H9 (cell line): ENCODE measurements around the gene CXCL6. TPM values are rescaled to one million over a fixed set of nuclear protein-coding genes. Genes with fewer than 3 reads are reported as not detected.

Experiments used
- DNase-seq: peaks from one replicate; pipeline ENCODE4 v3.0.0-alpha.2; 2017
- H2AFZ ChIP-seq: one replicate; pipeline ENCODE4 v1.6.1; 2013; ENCODE audit warnings: mild to moderate bottlenecking, low read length, control low read depth, moderate library complexity
- H2AK5ac ChIP-seq: 2 replicates; pipeline ENCODE4 v1.6.1; 2013; ENCODE audit warnings: low read length, control low read depth, mixed read lengths; ENCODE audit not compliant: insufficient read length
- H2BK120ac ChIP-seq: one replicate; pipeline ENCODE4 v1.6.1; 2013; ENCODE audit warnings: low read depth, mild to moderate bottlenecking, low read length, control low read depth, inconsistent platforms; ENCODE audit not compliant: poor library complexity, severe bottlenecking
- H2BK12ac ChIP-seq: 2 replicates; pipeline ENCODE4 v1.6.1; 2013; ENCODE audit warnings: low read length, control low read depth, mixed read lengths, low read depth; ENCODE audit not compliant: insufficient read length
- H2BK15ac ChIP-seq: 2 replicates; pipeline ENCODE4 v1.6.1; 2013; ENCODE audit warnings: low read depth, low read length, control low read depth
- H2BK20ac ChIP-seq: one replicate; pipeline ENCODE4 v1.6.1; 2013; ENCODE audit warnings: low read depth, mild to moderate bottlenecking, low read length, control low read depth, inconsistent platforms; ENCODE audit not compliant: poor library complexity, severe bottlenecking
- H2BK5ac ChIP-seq: 2 replicates; pipeline ENCODE4 v1.6.1; 2013; ENCODE audit warnings: low read length, control low read depth, mixed read lengths; ENCODE audit not compliant: insufficient read length
- H3K14ac ChIP-seq: 2 replicates; pipeline ENCODE4 v1.6.1; 2013; ENCODE audit warnings: low read length, control low read depth; ENCODE audit not compliant: insufficient read depth
- H3K18ac ChIP-seq: 2 replicates; pipeline ENCODE4 v1.6.1; 2013; ENCODE audit warnings: low read depth, mild to moderate bottlenecking, mixed read lengths, low read length, control low read depth; ENCODE audit not compliant: insufficient read length
- H3K23ac ChIP-seq: 2 replicates; pipeline ENCODE4 v1.6.1; 2013; ENCODE audit warnings: low read length, control low read depth, mixed read lengths, low read depth; ENCODE audit not compliant: insufficient read length
- H3K23me2 ChIP-seq: 2 replicates; pipeline ENCODE4 v1.6.1; 2013; ENCODE audit warnings: low read depth, mild to moderate bottlenecking, mixed read lengths, low read length, control low read depth; ENCODE audit not compliant: insufficient read length, poor library complexity, severe bottlenecking
- H3K27ac ChIP-seq: 2 replicates; pipeline ENCODE4 v1.5.1; 2013; ENCODE audit warnings: low read length, control low read depth, mixed read lengths, low read depth; ENCODE audit not compliant: insufficient read length
- H3K27me3 ChIP-seq: 2 replicates; pipeline ENCODE4 v1.6.1; 2013; ENCODE audit warnings: low read length, control low read depth, inconsistent platforms; ENCODE audit not compliant: insufficient read depth
- H3K4ac ChIP-seq: 2 replicates; pipeline ENCODE4 v1.6.1; 2013; ENCODE audit warnings: low read depth, mild to moderate bottlenecking, control low read depth, inconsistent platforms, low read length, moderate library complexity
- H3K4me1 ChIP-seq: 2 replicates; pipeline ENCODE4 v1.6.1; 2013; ENCODE audit warnings: low read length, control low read depth, inconsistent platforms; ENCODE audit not compliant: insufficient read depth
- H3K4me2 ChIP-seq: 2 replicates; pipeline ENCODE4 v1.6.1; 2013; ENCODE audit warnings: low read length, control low read depth, mixed read lengths; ENCODE audit not compliant: insufficient read length, insufficient read depth
- H3K56ac ChIP-seq: 2 replicates; pipeline ENCODE4 v1.6.1; 2013; ENCODE audit warnings: low read depth, mild to moderate bottlenecking, mixed read lengths, low read length, control low read depth; ENCODE audit not compliant: insufficient read length
- H3K79me1 ChIP-seq: 2 replicates; pipeline ENCODE4 v1.6.1; 2013; ENCODE audit warnings: low read depth, mild to moderate bottlenecking, moderate library complexity, low read length, control low read depth, inconsistent platforms; ENCODE audit not compliant: insufficient read depth, poor library complexity, severe bottlenecking
- H3K79me2 ChIP-seq: 2 replicates; pipeline ENCODE4 v1.6.1; 2013; ENCODE audit warnings: low read length, control low read depth, inconsistent platforms; ENCODE audit not compliant: insufficient read depth
- H3K9ac ChIP-seq: 2 replicates; pipeline ENCODE4 v1.6.1; 2013; ENCODE audit warnings: low read length, control low read depth, mixed read lengths; ENCODE audit not compliant: insufficient read length; ENCODE audit errors: extremely low read depth
- H3K9me3 ChIP-seq: one replicate; pipeline ENCODE4 v1.6.1; 2013; ENCODE audit warnings: low read depth, low read length, inconsistent platforms; ENCODE audit not compliant: control insufficient read depth
- H3T11ph ChIP-seq: one replicate; pipeline ENCODE4 v1.6.1; 2013; ENCODE audit warnings: mild to moderate bottlenecking, low read length, control low read depth, inconsistent platforms
- H4K20me1 ChIP-seq: one replicate; pipeline ENCODE4 v1.6.1; 2013; ENCODE audit not compliant: control insufficient read depth, insufficient read length, insufficient read depth
- H4K5ac ChIP-seq: 2 replicates; pipeline ENCODE4 v1.6.1; 2013; ENCODE audit warnings: low read depth, mild to moderate bottlenecking, mixed read lengths, low read length, control low read depth; ENCODE audit not compliant: insufficient read length
- H4K8ac ChIP-seq: replicated peaks from 2 replicates; pipeline ENCODE4 v1.6.1; 2013; ENCODE audit warnings: low read length, control low read depth, mixed read lengths, low read depth; ENCODE audit not compliant: insufficient read length
- H4K91ac ChIP-seq: 2 replicates; pipeline ENCODE4 v1.6.1; 2013; ENCODE audit warnings: low read depth, mild to moderate bottlenecking, moderate library complexity, mixed read lengths, low read length, control low read depth; ENCODE audit not compliant: insufficient read length
- H3K27ac Mint-ChIP-seq, 3 experiments: 2 replicates in 2 of 3; 3 replicates in 1 of 3; pipeline ENCODE4 v1.8.0; 2020 to 2021; ENCODE audit warnings: mixed read lengths in 3 of 3, mild to moderate bottlenecking in 1 of 3, moderate library complexity in 1 of 3
- H3K27me3 Mint-ChIP-seq: 2 replicates; pipeline ENCODE4 v1.8.0; 2021; ENCODE audit warnings: low read depth, mild to moderate bottlenecking, moderate library complexity, mixed read lengths
- H3K36me3 Mint-ChIP-seq, 3 experiments: 2 replicates in 2 of 3; 3 replicates in 1 of 3; pipeline ENCODE4 v1.8.0; 2020 to 2021; ENCODE audit warnings: low read depth in 3 of 3, mixed read lengths in 3 of 3; ENCODE audit not compliant: insufficient read depth in 1 of 3
- H3K4me1 Mint-ChIP-seq, 2 experiments: 2 replicates each; pipeline ENCODE4 v1.8.0; 2020; ENCODE audit warnings: mixed read lengths in 2 of 2
- H3K4me3 Mint-ChIP-seq, 2 experiments: 2 replicates in 1 of 2; 3 replicates in 1 of 2; pipeline ENCODE4 v1.8.0; 2020 to 2021; ENCODE audit warnings: mild to moderate bottlenecking in 2 of 2, mixed read lengths in 2 of 2, moderate library complexity in 1 of 2
- H3K9me3 Mint-ChIP-seq, 2 experiments: 2 replicates in 1 of 2; 3 replicates in 1 of 2; pipeline ENCODE4 v1.8.0; 2020; ENCODE audit warnings: mild to moderate bottlenecking in 2 of 2, mixed read lengths in 2 of 2, moderate library complexity in 1 of 2
- WGBS: extraction: QIAGEN DNeasy Blood & Tissue Kit; methylation state at CpG from one replicate; pipeline ENCODE4 v1.1.7; 2013; ENCODE audit warnings: missing lambda C conversion rate, low lambda C conversion rate, mixed read lengths; ENCODE audit not compliant: insufficient read length; ENCODE audit errors: extremely low coverage; 5-methylcytosine and 5-hydroxymethylcytosine counted together
- total RNA-seq: library from RNA; stranded (reverse); gene quantifications from 2 replicates; pipeline ENCODE4 v1.2.1, GENCODE V29; 2021
- TF ChIP-seq, protein P1 (sequence below): fragments of 200-600 bp; sonication (generic); conservative IDR thresholded peaks from 3 replicates; pipeline ENCODE4 v1.8.0; 2021; ENCODE audit warnings: antibody characterized with exemption, mild to moderate bottlenecking

The CXCL6 gene
- total RNA-seq, 1 experiment from 2014 or later, result 0.85 TPM

DNA sequence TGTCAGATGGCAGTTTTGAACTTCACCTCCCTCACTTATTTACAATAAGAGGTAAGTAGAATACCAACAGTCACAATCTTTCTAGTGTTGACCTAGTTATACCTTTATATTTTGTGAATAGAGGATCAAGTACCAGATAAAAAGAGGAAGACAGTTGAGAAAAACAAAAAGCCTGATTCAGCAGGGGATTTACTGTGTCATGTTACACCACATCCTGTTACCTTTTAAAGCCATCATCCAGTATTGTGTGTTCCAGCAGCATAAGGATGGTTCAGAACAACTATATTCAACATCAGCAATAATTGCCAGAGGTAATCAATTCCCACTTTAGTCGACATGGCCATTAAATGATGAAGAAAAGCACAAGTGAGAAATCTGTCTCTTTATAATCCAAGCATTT, 21.3 kb upstream of the CXCL6 start:
- Histone ChIP-seq H3K4me1 (peaks cover 5% of the 10 kb centered on the region; the same call in 1 of the 2 replicates), H3K27ac (no peak overlapping the region), H2AK5ac (no peak overlapping the region), H2BK15ac (no peak overlapping the region), H4K8ac (no peak overlapping the region), H2BK120ac (no peak overlapping the region), H4K5ac (no peak overlapping the region), H3T11ph (no peak overlapping the region), H3K14ac (no peak overlapping the region), H3K27me3 (no peaks in the 10 kb centered on the region), H3K9me3 (no peaks in the 10 kb centered on the region), H3K79me1 (no peaks in the 10 kb centered on the region), H3K18ac (no peak overlapping the region), H4K20me1 (no peaks in the 10 kb centered on the region), H3K4ac (no peak overlapping the region), H2BK20ac (no peak overlapping the region), H2BK5ac (no peak overlapping the region), H4K91ac (no peak overlapping the region), H2BK12ac (no peak overlapping the region), H3K9ac (no peak overlapping the region), H3K79me2 (no peaks in the 10 kb centered on the region), H2AFZ (no peak overlapping the region), H3K23ac (no peak overlapping the region), H3K23me2 (no peaks in the 10 kb centered on the region), H3K4me2 (no peak overlapping the region), H3K56ac (no peak overlapping the region)
- Mint-ChIP-seq H3K36me3 (no peaks in the 10 kb centered on the region; a peak in 1 of 7 replicates), H3K4me3 (no peak overlapping the region), H3K4me1 (peaks cover 14 to 15% of the 10 kb centered on the region in 2 experiments), H3K9me3 (no peaks in the 10 kb centered on the region), H3K27ac (no peak overlapping the region), H3K27me3 (no peaks in the 10 kb centered on the region)
- TF ChIP-seq, protein P1, sequence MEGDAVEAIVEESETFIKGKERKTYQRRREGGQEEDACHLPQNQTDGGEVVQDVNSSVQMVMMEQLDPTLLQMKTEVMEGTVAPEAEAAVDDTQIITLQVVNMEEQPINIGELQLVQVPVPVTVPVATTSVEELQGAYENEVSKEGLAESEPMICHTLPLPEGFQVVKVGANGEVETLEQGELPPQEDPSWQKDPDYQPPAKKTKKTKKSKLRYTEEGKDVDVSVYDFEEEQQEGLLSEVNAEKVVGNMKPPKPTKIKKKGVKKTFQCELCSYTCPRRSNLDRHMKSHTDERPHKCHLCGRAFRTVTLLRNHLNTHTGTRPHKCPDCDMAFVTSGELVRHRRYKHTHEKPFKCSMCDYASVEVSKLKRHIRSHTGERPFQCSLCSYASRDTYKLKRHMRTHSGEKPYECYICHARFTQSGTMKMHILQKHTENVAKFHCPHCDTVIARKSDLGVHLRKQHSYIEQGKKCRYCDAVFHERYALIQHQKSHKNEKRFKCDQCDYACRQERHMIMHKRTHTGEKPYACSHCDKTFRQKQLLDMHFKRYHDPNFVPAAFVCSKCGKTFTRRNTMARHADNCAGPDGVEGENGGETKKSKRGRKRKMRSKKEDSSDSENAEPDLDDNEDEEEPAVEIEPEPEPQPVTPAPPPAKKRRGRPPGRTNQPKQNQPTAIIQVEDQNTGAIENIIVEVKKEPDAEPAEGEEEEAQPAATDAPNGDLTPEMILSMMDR, result no peak
- WGBS, result no CpG with 5 or more reads among the region's 1 CpG
- DNase-seq, result no peak
